M059J (cell line): ENCODE data around the gene TMEM140. TPM values are rescaled to one million over a fixed set of nuclear protein-coding genes. Genes with fewer than 3 reads are reported as not detected.
A peak's percentile ranks its signal among the peaks of the same experiment; 100 is the strongest.

ENCODE experiments used
- DNase-seq: peaks from one replicate; pipeline ENCODE4 v3.0.0-alpha.2; 2012; ENCODE audit warnings: low read depth
- total RNA-seq: library from RNA; depleted of rRNA; stranded (reverse); fragments of >200 nt; shearing (Covaris generic); gene quantifications from 2 replicates; pipeline ENCODE4 v1.2.3, GENCODE V29; 2014

Gene TMEM140
- total RNA-seq, 1 experiment from 2014 or later = 21.2 TPM

- DNase-seq = peak; percentile 36
These were observed 46.7 kb downstream of the TMEM140 start for GRCh38 chr7:135194494-135195095.

- DNase-seq = no peak
These were observed 47.3 kb downstream of the TMEM140 start for GRCh38 chr7:135195156-135195555.

DNA sequence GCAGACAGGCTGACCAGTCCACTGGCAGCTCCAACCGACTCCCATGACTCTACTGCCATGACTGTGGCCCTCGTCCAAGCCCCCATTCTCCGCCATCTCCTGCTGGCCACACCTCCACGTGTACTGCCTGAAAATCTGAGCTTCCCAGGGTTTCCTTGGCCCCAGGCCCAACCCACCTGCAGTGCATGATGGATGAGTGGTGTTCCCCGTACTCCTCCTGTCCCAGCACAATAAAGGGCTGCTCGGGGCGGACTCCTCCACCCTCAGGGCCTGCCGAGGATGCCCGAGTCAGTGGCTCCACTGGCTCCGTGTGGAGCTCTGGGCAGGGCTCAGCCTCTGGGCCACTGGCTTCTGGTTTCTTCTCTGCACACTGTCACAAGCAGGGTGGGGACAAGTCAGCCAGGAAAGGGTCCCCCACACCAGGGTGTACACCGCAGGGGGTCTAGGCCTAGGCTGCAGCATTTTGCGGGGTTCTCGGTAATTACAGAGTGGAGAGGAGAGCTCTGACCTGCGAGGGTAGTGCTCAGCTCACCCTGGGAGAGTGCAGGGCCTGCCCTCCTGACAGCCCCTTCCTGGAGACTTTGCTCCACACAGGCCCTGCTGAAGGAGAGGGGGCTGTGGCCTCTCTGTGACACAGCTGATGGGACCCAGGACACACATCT lies 48.2 kb downstream of the TMEM140 start:
- DNase-seq = no peak

DNA sequence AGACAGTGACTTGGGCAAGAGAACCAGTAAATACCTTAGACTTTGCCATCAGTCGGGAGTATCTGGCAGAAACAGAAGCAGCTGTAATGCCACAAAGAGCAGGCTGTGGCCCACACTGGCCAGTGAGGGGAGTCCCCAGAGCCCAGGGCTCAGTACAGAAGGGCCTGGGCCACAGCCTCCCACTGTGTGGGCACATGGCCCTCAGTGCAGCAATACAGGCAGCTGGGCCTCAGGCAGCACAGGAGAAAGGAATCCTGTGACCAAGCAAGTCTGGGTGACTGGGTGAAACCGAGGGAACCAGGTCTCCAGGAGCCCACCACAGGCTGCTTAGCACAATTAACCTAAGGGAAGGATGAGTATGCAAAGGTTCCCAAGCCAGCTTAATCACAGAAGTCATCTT lies 49.5 kb downstream of the TMEM140 start:
- no peak for DNase-seq

DNA sequence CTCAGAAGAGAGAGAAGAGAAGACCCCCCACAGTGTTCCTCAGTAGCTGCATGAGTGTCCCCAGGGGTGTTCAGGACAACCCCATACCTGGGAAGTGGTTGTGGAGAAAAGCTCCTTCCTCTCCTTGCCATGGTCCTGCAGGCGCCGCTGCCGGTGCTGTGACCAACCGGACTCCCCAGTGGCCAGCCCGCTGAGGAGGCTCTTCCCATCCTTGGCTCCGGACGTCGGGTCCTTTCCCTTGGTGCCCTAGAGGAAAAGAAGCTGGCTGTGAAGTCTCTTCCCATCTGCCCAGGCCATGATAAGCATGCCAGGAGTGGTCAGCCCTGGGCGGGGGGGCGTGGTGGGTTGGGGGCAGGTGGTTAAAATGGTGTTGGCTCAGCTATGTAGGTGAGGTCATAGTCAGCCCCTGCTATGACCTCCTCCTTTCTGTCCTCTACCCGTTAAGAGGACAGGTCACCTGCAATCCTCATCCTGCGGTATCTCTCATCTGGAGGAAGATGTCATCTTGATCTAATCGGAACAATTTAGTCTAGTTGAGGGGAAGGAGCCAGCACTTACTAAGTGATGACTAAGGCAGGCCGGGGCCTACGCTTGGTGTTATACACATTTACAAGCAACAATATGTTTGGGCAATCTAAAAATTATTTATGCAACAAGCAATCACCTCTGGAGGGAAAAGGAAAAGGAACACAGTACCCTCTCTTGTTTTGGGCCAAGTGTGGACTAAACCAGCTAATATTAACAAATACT lies 50.2 kb downstream of the TMEM140 start:
- no peak for DNase-seq

DNA sequence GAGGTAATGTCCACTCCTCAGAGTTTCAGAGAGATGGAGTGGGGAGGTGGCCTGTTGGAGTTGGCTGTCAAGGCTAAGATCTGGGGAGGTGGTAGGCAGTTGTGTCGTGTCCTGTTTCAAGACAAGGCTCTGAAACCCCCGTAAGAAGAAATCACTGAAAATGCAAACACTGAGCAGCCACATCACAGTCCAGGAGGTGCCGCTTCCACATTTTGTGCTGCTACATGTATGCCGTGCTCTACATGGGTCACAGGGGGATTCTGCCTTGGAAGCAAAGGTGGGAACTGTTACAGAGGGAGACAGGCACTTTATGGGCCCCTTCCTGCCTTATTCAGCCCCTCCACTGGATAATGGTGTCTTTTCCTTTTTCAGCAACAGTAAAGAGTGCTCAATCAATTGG lies 51.6 kb downstream of the TMEM140 start:
- no peak for DNase-seq

DNA sequence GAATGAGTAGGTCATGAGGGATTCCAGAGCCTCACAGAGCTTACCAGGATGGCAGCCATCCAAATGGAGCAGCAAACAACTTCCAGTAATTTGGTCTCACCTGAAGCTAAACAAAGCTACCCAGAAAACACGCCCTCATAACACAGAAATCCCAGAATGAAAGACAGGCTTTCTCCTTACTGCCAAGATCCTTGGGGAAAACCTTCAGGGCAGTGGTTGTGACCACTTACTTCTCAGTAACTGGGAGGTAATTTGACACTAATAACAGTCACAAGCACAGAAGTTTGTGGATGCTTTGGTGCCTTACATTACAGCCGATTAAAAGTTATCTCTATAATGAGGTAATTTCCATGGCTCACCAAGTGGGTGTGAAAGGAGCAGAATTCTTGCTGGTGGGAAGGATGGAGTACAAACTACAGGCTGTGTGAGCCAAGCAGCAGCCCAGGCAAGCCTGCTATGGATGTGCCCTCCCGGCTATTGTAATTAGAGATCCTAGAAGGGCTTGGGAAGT lies 53.0 kb downstream of the TMEM140 start:
- peak; percentile 40 for DNase-seq

DNA sequence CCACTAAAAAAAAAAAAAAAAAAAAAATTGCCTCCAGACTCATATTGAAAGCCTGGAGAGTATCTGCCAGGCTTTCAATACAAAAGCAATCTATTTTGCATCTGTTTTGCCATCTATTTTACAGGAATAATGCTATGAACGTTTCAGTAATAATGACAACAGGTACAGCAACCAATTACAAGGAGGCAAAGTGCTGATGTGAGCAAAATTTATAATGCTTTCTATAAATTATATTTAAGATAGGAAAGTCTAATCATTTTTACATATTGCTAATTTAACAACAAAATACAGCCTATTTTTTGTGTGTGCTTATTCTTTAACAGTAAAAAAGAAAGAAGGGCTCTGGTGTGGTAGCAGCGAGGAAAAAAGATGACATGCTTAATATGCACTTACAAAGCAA lies 53.5 kb downstream of the TMEM140 start:
- no peak for DNase-seq

DNA sequence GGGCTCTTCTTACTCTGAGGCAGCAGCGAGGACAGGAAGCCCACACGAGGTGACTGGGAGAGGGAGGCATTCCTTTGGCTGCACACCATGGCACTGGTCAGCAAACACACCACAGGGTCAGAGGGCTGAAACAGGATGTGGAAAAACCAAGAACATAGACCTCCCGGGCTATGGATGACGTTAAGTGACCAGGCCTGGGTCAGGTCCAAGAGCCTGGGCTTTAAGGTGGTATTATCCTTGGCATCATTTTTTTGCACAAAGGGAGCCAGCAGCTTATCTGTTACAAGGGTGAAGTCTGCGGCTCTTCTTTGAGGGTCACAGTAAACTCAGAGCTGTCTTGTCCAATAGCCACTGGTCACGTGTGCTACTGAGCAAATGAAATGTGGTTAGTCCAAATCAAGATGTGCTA lies 56.5 kb downstream of the TMEM140 start:
- peak; percentile 92 for DNase-seq

DNA sequence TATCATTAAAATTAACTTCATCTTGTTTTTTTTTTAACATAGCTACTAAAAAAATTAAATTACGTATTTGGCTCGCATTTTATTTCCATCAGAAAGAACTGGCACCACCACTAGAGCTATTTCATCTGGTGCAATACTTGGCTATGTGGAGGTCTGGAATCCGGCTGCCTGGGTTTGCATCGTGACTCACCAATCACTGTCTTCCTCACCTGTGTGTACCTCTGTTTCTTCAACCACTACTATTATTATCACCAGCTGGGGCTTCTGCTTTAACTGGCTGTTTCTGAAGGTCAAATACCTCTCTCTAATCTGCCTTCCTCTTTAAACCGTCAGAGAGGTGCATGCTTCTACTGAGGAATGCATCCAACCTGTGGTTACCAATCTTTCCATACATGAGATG lies 57.0 kb downstream of the TMEM140 start:
- peak; percentile 15 for DNase-seq

GRCh38 chr7:135205850-135206249 lies 58.0 kb downstream of the TMEM140 start:
- no peak for DNase-seq

DNA sequence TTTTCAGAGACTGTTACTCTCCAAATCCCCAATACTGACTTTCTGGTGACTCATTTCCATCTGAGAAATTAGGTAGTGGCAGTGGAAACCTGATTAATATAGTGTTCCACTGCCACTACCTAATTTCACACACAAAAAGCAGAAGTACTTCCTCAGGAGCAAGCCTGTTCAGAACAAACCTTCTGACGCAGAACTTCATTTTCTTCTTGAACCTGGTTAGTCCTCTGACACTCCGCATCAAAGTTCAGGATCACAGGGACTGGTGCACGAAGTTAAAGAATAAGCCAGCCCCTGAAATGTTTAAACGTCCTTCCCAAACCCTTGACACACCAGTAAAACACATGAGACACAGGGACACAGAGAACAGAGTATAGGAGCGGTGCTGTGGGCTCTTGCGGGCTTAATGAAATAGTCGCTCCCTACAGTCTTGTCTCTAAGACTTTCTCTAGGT lies 59.1 kb downstream of the TMEM140 start:
- no peak for DNase-seq

DNA sequence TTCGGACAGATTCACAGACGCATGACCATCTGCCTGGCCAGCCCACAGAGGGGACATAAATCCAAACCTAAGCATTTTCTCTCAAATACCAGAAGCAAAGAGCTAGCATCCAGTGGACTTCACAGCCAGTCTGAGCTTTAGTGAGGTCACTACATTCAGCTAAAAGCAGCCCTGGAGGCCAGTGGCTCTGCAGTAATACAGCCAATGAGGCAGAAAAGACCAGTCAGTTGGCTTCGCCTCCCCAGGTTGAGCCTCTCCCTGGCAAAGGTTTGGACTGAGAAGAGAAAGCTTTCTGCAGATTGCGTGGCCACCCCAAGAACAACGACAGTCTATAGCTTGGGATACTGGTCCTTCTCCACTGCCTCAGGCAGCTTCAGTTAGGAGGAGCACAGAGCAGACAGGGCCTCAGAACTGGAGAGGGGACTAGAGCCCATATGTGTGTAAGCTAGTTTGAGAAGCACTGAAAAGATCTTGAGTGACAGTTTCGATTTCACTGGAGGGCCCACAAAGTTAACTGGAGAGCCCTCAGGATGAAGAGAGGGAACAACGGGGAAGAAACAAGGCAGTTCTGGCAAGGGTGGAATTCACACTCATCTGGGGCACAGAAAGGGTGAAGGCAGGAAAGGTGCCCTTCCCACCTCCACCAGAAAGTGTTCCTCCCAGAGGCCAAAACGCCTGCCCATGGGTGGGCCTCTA lies 59.7 kb downstream of the TMEM140 start:
- DNase-seq = no peak

GRCh38 chr7:135208102-135208793 lies 60.4 kb downstream of the TMEM140 start:
- peak; percentile 48 for DNase-seq

DNA sequence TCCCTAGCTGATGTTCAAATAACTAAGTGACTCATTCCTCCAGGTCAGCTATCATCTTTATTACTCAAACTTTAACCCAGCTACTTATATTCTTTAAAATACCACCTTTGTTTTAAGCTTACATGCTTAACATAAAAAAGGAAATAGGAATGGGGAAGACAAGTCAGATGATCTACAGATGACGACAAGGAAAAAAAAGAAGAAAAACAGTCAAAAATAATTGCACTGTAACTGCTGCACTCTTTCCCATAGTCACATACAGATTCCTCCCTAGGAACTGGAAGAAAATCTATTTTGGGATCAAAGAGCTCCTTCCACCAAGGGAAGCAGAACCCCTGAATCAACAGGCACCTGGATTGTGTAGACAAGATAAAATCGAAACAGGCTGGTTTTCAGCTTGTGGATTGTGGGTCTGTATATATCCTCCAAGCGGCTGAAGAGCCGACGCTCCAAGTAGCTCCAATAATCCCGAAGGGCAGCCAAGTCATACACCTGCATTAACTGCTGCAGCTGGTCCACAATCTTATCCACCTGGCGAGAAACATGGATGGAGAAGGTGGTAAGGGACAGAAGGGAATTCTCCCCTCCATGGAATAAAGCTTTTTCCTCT lies 61.5 kb downstream of the TMEM140 start:
- DNase-seq = no peak

DNA sequence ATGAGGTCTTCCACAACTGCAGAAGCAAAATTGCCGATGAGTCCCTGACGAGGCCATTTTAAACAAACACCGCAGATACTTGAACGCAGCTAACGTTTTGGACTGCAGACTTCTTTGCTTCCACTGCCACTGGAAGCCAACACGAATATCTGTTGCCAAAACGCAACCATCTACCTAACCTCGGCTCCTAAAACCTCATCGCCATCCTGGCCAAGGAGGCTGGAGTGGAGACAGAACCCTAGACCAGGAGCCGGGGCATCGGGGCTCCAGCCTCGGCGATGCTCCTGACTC lies 63.0 kb downstream of the TMEM140 start:
- peak; percentile 44 for DNase-seq

DNA sequence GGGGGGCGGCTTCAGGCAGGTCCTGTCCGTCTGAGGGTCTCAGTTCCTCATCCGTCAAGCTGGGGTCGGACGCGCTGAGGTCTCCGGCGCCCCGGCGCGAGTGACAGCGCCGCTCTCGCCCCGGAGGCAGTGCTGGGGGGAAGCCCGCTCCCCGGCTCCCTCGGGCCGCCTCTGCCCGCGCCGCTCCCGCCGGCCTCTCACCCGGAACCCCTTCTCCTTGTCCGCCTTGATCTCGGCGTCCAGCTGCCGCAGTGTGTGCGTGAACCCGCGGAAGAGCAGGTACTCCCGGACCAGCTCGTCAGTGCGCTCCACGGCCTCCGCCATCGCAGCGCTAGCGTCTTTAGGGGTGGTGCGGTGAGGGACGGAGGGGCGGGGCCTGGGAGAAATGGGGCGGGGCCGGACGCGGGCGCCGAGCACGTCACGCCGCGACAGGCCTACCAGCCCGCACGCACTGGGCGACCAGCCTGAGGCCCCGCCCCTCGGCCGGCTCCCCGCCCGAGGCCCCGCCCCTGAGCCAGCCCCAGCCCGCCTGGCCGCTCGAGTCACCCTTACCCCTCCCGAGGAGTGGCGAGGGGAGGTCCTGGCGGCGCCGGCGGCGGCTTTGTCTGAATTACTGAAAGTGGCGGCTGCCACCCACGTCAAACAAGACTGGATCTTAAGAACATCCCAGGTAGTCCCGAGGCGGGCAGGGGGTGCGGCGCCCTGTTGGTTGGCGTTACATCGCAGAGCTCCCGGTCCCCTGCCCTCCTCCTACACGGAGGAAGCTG lies 63.5 kb downstream of the TMEM140 start, which contains the start of gene WDR91:
TSS of gene WDR91 (minus strand) at position 348 of the 767 bp plus-strand sequence. CDS start at position 324, 24 bp downstream.
- peak; percentile 91 for DNase-seq

- peak; percentile 59 for DNase-seq
These were observed 64.2 kb downstream of the TMEM140 start for GRCh38 chr7:135211946-135212685.

DNA sequence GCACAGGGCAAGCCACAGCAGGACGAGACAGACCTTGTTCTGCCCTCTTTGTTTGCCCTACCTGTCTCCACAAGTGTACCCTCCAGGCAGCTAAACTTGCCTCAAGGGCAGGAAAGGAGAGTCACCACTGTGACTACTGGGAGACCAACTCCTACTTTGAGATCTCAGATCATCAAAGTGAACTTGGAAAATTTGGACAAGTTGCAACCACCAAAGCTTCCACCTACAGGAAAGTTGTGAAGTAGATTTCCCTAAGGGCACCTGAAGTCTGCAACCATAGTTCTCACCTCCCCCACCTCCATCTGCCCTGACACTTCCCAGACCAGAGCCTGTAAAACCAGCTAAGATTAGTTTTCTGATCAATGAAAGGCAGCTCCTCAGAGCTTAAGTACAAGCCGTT lies 66.0 kb downstream of the TMEM140 start:
- DNase-seq = no peak

DNA sequence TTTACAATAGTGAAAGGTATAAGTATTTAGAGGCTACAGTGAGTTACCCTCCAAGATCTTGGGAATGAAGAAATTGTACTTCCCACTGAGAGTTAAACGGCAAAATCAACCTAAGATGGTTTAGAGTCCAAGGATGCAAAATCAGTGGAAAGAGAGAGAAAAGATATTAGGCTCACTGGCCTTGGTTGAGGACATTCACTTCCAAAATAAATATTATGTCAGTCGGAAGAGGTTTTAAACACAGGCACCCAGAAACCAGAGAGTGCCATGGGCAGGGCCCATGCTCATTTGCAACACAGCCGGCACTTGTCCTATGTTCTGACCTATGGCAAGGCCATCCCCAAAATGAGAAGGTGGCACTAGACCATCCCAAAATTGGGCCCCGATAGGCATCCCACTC lies 67.3 kb downstream of the TMEM140 start:
- DNase-seq = no peak
